T-helper 22 cell (primary cell): ENCODE data around the gene ZNF287.
"Not testable (repeated sequence)": the region's sequence is repeated elsewhere in the genome, so short reads cannot be mapped to it uniquely, and the experiment has no call there.

ENCODE experiments used
- DNase-seq: peaks from one replicate; pipeline ENCODE4 v3.0.0-alpha.2; 2020; ENCODE audit warnings: low read depth

ZNF287 gene

DNA sequence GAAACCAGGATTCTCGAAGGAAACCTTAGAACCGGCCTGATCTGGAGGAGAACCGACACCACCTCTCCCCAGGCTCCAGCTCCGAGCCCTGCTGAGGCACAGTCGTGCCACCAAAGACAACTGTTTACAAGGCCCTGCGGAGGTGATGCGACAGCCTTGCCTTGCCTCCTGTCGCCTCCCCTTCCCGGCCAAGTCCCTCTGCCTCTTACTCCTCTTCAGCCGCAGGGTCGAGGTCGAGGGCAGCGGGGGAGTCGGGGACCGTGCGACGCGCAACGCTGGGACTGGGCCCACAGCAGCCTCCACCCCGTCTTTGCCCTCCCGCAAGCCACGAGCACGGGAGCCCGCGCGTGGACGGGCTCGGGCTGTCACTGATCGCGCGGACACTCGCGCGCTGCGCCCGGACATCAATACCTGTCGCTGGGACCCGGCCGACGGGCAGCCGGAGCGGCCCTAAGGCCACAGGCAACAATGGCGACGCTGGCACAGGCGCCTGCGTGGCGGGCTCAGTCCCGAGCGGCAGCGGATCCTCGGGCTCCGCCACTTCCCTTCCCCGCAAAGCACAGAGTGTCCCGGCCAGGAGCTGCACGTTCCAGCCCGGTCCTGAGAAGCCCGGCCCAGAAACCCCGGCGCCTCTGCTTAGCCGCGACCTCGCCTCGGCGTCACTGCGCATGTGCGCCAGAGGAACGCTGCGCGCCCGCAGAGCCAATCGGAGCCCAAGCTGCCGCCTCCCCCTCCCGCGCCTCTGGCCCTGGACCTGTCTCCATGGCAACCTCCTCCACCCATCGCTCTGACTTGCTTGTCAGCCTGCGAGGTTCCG lies at the start of gene ZNF287:
ZNF287 (minus strand) TSS at position 664 of the 817 bp plus-strand sequence. CDS start 1,473 bp downstream, outside the sequence.
- DNase-seq, result peak; percentile 88

DNA sequence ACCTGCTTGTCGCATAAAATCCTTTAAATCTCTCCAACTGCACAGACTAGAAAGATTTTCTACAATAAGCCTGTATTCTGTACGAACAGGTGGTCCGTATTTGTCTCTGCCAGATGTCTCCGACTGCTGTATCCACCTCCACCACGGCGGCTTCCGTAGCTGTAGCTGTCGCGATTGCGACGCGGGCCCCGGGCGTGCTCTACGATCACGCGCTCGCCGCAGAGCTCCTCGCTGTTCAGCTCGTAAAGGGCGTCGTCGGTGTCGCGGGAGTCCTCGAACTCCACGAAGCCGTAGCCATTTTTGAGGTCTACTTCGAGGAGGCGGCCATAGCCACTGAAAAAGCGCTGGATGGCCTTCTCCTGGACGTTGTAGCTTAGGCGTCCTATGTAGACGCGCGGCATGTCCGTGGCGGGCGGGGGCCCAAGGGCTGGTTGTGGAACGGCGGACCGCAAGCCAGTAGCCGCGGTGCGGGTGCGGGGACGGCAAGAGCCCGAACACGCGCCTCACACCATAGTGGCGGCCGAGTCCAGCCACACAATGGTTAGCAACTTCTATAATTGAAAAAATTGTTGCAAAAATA lies 48.6 kb upstream of the ZNF287 start:
- DNase-seq, result no peak

DNA sequence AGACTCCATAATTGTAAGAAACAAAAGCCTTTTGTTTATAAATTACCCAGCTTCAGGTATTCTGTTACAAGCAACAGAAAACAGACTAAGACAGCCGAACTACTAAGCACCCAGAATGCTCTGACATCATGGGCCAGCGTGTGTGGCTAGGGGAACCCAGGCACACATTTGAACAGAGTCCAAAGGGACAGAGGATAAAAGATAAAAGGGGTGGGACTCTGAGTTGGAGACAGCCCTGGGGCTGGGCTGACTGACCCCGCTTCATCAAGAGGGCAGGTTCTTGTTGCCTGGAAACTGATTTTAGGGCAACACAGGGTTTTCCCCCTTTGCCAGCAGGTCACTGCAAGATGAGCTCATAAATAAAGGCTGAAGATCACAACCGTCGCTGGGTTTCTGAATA lies 30.5 kb upstream of the ZNF287 start:
- no peak for DNase-seq

DNA sequence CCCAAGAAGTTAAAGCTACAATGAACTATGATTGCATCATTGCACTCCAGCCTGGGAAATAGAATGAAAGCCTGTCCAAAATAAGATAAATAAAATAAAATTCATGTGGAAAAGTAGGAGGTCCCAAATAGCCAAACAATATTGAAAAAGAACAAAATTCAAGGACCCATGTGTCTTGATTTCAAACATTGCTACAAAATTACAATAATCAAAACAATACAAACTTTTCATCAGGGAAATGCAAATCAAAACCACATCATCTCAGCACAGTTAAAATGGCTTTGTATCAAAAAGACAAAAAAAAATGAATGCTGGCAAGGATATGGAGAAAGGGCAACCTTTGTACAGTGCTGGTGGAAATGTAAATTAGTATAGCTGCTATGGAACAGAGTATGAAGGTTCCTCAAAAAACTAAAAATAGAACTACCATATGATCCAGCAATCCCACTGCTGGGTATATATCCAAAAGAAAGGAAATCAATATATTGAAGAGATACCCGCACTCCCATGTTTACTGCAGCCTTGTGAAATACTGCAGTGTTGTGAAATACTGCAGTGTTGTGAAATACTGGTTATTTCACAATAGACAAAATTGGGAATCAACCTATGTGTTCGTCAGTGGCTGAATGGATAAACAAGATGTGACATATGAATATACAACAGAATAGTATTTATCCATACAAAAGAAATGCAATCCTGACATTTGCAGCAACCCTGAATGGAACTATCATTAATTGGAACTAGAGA lies 24.5 kb upstream of the ZNF287 start:
- no peak for DNase-seq

DNA sequence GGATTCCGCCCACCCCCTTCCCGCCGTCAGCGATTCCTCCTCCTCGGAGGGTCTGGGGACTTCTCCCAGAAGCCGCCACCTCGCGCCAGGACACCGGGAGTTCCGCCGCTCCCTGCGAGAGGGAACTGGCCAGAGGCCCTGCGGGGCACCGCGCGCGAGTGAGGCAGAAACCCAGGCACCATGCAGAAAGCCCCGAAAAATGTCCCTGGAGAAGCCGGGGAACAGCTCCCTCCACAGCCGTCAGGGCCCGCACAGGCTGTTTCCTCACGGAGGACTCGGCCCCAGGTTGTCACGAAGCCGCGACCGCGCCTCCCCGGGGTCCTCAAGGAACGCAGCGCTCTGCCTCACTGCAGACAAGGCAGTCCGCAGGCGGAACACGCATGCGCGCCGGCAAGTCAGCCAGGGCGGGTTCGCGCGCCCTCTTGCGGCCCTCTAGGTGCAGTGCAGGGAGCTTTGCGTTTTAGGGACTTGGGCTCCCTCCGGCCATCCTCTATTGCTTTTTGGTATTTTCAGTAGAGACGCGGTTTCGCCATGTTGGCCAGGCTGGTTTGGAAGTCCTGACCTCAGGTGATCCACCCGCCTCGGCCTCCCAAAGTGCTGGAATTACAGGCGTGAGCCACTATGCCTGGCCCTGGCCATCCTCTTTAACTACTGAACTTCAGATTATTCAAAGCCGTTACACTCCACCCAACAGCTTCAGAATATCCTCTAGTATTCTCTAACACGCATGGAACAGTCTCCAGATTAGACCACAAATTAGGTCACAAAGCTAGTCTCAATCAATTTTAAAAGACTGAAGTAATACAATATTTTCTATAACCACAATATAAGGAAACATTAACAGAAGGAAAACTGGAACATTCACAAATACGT lies 20.3 kb upstream of the ZNF287 start:
- DNase-seq, result peak; percentile 78

DNA sequence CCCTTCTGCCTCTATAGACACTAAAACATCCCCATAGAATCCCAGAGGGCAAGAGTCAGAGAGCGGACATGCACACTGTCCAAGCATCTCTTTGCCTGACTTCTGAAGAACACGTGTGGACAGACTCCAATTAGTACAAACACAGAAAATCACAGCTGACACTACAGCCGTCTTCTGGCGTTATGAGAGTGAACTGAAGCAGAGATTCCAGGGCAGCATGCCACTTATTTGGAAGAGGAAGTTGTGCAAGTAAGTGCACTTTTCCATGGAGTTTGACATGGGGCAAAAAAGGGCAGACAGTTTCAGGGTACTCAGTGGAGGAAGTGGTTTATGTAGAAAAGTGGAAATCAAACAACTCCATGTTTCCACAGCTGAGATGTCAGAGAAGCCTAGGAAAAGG lies 16.8 kb upstream of the ZNF287 start:
- DNase-seq, result no peak

DNA sequence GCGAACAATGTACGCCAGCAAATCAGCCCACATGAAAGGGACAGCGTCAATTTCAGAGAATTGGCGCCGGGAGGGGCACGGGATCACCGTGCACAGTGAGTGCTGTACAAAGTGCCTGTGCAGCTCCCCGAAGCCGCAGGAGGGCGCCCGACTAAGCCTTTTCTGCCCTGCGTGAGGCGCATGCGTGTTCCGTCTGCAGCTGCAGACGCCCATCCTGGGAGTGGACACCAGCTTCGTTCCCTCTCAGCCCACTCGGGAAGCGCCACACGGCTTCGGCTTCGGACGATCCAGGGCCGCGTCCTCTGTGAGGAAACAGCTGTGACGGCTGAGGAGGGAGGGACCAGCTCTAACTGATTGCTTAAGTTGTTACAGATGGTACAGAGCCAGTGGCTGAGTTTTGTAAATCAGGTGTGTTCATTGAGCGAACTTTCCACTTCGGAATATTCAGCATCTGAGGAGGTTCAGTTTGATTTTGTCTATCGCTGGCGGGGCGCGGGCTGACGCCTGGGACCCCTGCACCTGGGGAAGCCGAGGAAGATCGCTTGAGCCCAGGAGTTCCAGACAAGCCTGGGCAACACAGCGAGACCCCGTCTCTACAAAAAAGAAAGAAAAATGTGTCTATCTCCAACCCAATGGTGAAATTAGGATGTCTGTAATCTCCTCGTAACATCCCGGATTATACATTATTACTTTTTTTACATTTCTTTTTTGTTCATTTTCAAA lies 15.4 kb upstream of the ZNF287 start:
- peak; percentile 79 for DNase-seq

DNA sequence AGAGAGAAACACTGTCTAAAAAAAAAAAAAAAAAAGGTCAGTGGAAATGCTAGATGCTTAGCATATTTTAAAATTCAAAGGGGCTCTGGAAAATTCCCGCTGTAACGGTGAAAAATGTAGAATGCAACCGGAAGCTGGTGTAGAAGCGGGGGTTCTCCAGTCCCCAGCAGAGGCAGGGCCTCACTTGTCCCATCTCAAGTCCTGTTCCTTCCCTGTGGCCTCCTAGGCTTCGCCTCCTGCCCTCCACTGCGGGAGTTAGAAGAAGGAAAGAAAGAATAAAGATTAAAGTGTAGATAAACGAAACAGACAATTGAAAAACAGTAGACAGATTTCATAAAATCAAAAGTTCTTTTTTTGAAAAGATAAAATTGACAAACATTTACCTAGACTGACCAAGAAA lies 14.8 kb upstream of the ZNF287 start:
- no peak for DNase-seq

DNA sequence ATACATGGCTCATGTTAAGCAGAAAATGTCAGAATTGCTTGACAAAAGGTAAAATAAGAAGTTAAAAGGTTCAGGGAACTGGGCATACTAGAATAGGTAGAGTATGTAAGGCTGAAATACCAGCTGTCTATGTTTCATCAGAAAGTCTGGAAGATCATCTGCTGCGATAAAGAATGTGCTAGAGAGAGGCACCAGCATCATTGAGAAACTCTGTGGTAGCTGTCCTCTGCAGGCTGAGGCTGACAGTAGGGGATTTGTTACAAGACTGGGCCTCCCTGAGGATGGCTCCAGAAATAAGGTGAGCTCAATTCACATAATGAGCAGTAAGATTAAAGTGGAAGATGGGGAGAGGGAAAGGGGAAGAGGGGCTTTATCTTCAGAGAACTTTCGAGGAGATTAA lies 4.5 kb upstream of the ZNF287 start:
- no peak for DNase-seq

DNA sequence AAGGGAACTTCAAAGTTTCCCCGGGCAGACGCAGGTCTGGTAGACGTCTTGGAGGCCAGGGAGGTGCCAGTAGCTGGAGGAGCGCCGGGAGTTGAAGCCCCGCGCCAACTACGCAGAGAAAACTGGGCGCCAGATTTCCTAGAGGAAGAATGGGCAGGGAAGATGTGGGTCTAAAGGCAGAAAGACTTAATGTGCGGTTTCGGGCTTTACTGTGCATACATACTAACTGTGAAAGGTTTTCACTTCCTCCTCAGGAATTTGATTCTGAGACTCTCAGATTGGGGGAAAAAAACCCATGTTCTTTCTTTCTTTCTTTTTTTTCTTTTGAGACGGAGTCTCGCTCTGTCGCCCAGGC lies 331 bp upstream of the ZNF287 start:
- DNase-seq, result no peak

DNA sequence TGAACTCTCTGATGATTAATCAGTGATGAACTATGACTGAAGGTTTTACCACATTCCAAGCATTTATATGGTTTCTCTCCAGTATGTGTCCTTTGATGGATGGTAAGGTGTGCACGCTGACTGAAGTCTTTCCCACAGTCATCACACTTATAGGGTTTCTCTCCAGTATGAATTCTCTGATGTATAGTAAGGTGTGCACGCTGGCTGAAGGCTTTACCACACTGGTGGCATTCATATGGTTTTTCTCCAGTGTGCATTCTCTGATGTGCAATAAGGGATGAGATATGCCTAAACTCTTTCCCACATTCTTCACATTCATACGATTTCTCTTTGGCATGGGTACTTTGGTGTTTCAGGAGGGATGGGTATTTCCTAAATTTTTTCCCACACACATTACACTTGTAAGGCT lies 16.4 kb downstream of the ZNF287 start:
- DNase-seq, result no peak

DNA sequence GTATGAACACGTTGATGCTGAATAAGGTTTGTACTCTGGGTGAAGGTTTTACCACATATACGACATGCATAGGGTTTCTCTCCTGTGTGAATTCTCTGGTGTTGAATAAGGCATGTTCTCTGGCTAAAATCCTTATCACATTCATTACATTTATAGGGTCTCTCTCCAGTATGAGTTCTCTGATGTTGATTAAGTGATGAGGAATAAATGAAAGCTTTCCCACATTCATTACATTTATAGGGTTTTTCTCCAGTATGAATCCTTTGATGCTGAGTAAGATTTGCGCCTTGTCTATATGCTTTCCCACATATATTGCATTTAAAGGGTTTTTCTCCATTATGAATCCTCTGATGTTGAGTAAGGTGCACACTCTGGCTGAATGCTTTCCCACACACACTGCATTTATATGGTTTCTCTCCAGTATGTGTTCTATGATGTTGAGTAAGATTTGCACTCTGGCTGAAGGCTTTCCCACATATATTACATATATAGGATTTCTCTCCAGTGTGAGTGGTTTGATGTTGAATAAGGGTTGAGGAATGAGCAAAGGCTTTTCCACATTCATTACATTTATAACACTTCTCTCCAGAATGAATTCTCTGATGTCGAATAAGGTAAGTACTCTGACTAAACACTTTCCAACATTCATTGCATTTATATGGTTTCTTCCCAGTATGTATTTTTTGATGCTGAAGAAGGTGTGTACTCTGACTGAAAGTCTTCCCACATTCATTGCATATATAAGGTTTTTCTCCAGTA lies 16.9 kb downstream of the ZNF287 start:
- DNase-seq, result no peak

DNA sequence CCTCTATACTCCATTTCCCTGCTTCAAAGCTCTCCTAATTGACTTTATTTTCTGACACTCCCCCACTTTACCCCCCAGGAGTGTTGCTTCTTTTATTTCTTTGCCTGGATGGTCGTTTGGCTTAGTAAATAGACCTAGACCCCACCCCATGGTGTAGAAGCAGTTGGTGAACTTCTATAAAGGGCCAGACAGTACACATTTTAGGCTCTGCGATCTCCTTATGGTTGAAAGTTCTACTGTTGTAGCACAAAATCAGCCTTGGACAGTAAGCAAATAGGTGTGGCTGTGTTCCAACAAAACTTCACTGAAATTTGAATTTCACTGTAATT lies 31.9 kb downstream of the ZNF287 start:
- DNase-seq, result no peak

DNA sequence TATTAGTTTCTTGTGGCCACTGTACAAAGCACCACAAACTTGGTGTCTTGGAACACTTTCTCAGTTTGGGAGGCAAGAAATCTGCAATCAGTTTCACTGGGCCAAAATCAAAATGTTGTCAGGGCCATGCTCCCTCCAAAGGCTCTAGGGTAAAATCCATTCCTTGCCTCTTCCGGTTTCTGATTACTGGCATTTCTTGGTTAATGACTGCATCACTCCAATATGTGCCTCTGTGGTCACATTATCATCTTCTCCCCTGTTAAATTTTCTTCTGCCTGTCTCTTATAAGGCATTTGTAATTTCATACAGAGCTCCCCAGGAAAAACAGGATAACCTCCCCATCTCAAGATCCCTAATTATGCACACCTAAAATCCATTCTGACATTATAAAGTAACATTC lies 34.8 kb downstream of the ZNF287 start:
- no peak for DNase-seq

DNA sequence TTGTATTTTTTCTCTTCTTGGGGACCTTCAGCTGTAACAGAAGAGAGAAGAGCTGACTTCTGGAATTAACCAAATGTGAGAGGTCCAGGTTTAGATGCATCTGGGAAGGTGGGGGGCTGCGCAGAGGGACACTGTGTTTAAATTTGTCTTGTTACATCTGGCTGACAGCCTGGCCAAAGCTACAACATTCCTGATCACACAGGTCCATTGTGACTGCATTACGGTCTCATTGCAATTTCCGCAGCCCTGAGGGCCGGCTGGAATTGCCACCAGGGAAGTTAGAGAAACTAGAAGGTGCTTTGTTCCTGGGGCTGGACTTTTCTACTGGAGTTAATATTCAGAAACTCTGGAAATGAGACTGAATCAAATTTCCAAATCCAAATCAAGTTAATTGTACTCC lies 39.1 kb downstream of the ZNF287 start:
- no peak for DNase-seq

DNA sequence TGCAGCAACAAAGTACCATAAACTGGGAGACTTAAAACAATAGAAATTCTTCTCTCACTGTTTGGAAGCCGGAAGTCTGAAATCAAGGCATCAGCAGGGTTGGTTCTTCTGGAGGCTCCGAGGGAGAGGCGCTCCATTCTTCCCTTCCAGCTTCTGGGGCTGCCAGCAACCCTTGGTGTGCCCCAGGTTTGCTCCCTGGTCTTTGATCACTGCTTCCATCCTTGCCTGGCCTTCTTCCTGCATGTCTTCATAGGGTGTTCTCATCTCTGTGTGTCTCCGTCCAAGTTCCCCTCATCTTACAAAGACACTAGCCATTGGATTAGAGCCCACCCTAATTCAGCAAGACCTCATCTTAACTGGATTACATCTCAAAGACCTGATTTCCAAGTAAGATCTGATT lies 41.7 kb downstream of the ZNF287 start:
- DNase-seq, result no peak

DNA sequence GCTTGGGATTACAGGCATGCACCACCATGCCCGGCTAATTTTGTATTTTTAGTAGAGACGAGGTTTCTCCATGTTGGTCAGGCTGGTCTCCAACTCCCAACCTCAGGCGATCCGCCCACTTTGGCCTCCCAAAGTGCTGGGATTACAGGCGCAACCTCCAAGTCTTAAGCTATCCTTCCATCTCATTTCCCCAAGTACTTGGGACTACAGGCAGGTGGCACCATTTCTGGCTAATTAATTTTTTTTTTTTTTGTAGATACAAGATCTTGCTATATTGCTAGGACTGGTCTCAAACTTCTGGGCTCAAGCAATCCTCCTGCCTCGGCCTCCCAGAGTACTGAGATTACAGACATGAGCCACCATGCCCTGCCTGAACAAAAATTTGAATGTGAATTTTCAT lies 43.4 kb downstream of the ZNF287 start:
- not testable (repeated sequence) for DNase-seq

DNA sequence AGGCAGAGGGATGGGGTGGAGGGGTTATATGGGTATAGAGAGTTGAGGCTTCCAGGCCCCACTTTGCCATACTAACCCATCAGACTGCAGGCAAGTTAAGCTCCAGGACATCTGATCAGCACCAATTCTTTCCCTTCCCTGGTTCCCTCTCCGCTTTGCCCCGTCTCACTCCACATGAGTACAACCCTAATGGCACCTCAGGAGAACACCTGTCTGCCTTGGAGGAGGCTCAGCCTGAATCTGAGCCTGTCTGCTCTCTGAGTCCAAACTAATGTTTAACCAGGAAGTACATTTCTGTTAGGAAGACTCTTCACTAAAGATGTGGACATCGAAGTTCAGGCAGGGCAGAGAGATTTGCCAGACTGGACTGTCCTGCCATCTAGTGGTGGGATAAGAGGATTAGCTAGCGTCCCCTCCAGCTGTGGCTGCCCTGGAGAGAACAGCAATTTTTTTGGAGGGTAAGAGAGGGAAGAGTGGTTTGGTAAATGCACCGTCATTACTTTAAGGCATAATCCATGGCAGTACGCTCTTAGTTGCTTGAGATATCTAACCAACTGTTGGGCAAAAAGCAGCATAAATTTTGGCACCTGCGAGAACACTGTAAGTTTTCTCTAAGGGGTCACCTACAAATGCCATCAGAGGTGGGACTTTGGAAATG lies 47.8 kb downstream of the ZNF287 start:
- DNase-seq, result peak; percentile 28

DNA sequence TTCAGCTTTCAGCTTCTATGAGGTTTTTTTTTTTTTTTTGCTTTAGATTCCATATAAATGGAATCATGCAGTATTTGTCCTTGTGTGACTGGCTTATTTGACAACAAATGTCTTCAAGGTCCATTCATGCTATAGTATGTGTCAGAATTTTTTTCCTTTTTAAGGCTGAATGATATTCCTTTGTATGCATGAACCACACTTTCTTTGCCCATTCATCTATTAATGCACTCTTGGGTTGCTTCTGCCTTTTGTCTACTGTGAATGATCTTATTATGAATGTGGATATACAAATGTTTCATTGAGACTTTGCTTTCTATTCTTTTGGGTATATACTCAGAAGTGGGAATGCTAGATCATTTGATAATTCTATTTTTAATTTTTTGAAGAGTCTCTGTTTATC lies 50.0 kb downstream of the ZNF287 start:
- DNase-seq, result no peak

DNA sequence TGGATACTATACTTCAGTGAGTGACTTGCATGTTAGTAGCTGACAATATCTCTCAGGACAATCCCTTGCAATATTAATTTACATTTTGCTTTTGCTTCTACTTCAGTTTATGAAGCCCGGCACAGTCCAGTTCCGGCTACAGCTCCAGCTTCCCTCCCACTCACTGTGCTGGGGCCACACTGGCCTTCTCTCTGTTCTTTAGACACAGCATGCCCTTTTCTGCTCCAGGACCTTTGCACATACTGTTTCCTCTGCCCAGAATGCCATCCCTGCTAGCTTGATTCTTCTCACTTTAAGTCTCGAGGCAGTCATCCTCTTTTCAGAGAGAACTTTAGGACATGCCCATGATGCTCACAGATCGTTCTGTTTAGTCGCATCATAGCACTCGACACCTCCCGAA lies 51.5 kb downstream of the ZNF287 start:
- DNase-seq, result no peak
